Measurements from ENCODE around the gene MTMR6. TPM values are rescaled to one million over a fixed set of nuclear protein-coding genes. Genes with fewer than 3 reads are reported as not detected.
A peak's percentile ranks its signal among the peaks of the same experiment; 100 is the strongest.

The MTMR6 gene
- total RNA-seq, 1 donor from 2014 or later: 11.5 TPM

DNA sequence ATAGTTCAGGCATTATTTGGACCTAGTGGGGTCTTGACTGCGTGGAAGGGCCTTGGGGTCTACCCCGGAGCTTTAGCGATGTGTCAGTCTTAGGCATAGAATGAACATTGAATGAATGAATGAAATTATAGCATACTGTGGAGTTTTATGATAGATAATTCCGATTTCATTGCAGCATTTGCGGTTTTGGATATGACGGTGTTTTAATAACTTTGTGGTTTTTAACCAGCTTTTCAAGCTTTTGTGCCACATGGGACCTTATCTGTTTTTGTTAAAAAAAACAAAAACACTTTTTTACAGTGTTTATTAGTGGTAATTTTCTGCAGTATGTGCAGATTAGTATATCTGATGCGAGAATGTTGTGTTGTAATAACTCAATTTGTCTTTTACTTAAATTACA lies 14.8 kb upstream of the MTMR6 start:
- Histone ChIP-seq H3K9me3 (ENCODE audit: control insufficient read depth in 3 of 3, low read length in 3 of 3) (no peaks in the 10 kb centered on the region), H3K9ac (ENCODE audit: low read depth in 1 of 3, low read length in 3 of 3) (peak overlapping the region; percentile 87 to 95 (median 91)), H3K36me3 (ENCODE audit: control insufficient read depth in 3 of 3, insufficient read depth in 3 of 3, low read length in 3 of 3) (peaks cover 0 to 6% (median 0%) of the 10 kb centered on the region in 3 donors), H3K4me3 (ENCODE audit: low read length in 3 of 3) (peak overlapping the region; percentile 80 to 98 (median 91)), H3K27ac (ENCODE audit: low read depth, low read length) (peak overlapping the region; percentile 88), H3K27me3 (ENCODE audit: control insufficient read depth in 3 of 3, insufficient read depth in 3 of 3, low read length in 3 of 3) (peaks cover 0 to 5% (median 0%) of the 10 kb centered on the region in 3 donors), H3K4me1 (ENCODE audit: control insufficient read depth in 3 of 3, insufficient read depth in 3 of 3, low read length in 3 of 3) (peaks cover 5 to 17% (median 8%) of the 10 kb centered on the region in 3 donors)

DNA sequence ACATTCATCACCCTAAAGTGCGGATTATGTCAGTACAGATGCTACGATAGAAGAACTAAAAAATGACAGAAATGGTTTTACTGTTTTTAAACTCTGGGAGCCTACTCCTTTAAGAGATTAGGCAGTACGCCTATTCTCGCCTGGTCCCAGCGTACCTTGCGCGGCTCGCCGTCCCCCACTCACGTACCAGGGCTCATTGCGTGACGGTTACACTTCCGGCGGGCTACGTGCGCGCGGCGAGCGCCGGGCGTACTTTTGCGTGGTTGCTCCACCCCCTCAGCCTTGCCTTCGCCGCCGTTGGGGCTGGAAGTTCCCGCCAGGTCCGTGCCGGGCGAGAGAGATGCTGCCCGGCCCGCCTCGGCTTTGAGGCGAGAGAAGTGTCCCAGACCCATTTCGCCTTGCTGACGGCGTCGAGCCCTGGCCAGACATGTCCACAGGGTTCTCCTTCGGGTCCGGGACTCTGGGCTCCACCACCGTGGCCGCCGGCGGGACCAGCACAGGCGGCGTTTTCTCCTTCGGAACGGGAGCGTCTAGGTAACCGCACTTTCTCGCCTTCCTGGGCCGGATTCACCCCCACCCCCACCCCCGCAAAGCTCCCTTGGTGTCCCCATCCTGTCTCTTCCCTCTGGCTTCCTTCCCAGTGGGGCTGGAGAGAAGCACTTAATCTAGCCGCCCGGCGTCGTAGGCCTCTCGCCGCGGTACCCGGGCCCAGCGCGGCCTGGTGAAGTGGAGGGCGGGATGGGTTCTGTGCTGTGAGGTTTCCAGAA lies 14.2 kb upstream of the MTMR6 start, which contains the start of gene NUP58:
Gene NUP58 (plus strand): TSS at position 279 of the 767 bp plus-strand sequence. CDS start 149 bp downstream, at position 428.
- Histone ChIP-seq H3K9ac (ENCODE audit: low read depth in 1 of 3, low read length in 3 of 3) (peak within 1 kb of the TSS; percentile 87 to 95 (median 91)), H3K27me3 (ENCODE audit: control insufficient read depth in 3 of 3, insufficient read depth in 3 of 3, low read length in 3 of 3) (peaks cover 0 to 8% (median 5%) of the 10 kb centered on the region in 3 donors), H3K9me3 (ENCODE audit: control insufficient read depth in 3 of 3, low read length in 3 of 3) (no peaks in the 10 kb centered on the region), H3K4me3 (ENCODE audit: low read length in 3 of 3) (peak within 1 kb of the TSS; percentile 80 to 98 (median 91)), H3K36me3 (ENCODE audit: control insufficient read depth in 3 of 3, insufficient read depth in 3 of 3, low read length in 3 of 3) (peaks cover 0 to 6% (median 0%) of the 10 kb centered on the region in 3 donors), H3K4me1 (ENCODE audit: control insufficient read depth in 3 of 3, insufficient read depth in 3 of 3, low read length in 3 of 3) (peaks cover 5 to 17% (median 8%) of the 10 kb centered on the region in 3 donors), H3K27ac (ENCODE audit: low read depth, low read length) (peak within 1 kb of the TSS; percentile 88)

- Histone ChIP-seq H3K9ac (ENCODE audit: low read depth in 1 of 3, low read length in 3 of 3) (peak overlapping the region; percentile 62 to 95 (median 87)), H3K27ac (ENCODE audit: low read depth, low read length) (peak overlapping the region; percentile 88)
Measured at GRCh38 chr13:25300861-25301346, 13.6 kb upstream of the MTMR6 start.

DNA sequence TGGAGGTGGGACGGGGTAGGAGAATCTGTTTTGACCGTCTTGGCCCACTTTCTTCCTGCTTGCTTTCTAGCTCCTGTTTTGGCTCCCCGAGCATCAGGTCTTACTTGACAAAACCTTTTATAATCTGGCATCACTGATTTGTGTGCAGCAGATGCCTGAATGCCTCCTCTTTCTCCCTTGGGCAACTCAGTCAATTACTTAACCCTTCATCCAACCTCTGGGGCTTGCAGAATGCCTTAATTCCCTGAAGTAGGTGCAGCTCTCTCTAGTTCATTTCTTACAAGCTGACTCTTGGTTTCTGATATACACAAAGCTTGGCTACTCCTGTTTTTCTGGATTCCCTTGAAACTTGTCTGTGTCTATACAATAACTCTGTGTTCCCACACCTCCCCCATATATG lies 8.4 kb upstream of the MTMR6 start:
- Histone ChIP-seq H3K36me3 (ENCODE audit: control insufficient read depth in 3 of 3, insufficient read depth in 3 of 3, low read length in 3 of 3) (no peaks in the 10 kb centered on the region), H3K9me3 (ENCODE audit: control insufficient read depth in 3 of 3, low read length in 3 of 3) (no peaks in the 10 kb centered on the region), H3K9ac (ENCODE audit: low read depth in 1 of 3, low read length in 3 of 3) (no peak overlapping the region), H3K4me1 (ENCODE audit: control insufficient read depth in 3 of 3, insufficient read depth in 3 of 3, low read length in 3 of 3) (peaks cover 0 to 3% (median 1%) of the 10 kb centered on the region in 3 donors), H3K27me3 (ENCODE audit: control insufficient read depth in 3 of 3, insufficient read depth in 3 of 3, low read length in 3 of 3) (peaks cover 3 to 8% (median 8%) of the 10 kb centered on the region in 3 donors), H3K4me3 (ENCODE audit: low read length in 3 of 3) (no peak overlapping the region), H3K27ac (ENCODE audit: low read depth, low read length) (no peak overlapping the region)

More at GRCh38 chr13:25300861-25301346, 13.6 kb upstream of the MTMR6 start:
- peak overlapping the region; percentile 80 to 98 (median 91) for H3K4me3 ChIP-seq (ENCODE audit: low read length in 3 of 3)
- peaks cover 0 to 8% (median 6%) of the 10 kb centered on the region in 3 donors for H3K27me3 ChIP-seq (ENCODE audit: control insufficient read depth in 3 of 3, insufficient read depth in 3 of 3, low read length in 3 of 3)
- H3K9me3 ChIP-seq (ENCODE audit: control insufficient read depth in 3 of 3, low read length in 3 of 3): no peaks in the 10 kb centered on the region
- peaks cover 5 to 17% (median 8%) of the 10 kb centered on the region in 3 donors for H3K4me1 ChIP-seq (ENCODE audit: control insufficient read depth in 3 of 3, insufficient read depth in 3 of 3, low read length in 3 of 3)
- H3K36me3 ChIP-seq (ENCODE audit: control insufficient read depth in 3 of 3, insufficient read depth in 3 of 3, low read length in 3 of 3): peaks cover 0 to 6% (median 0%) of the 10 kb centered on the region in 3 donors

DNA sequence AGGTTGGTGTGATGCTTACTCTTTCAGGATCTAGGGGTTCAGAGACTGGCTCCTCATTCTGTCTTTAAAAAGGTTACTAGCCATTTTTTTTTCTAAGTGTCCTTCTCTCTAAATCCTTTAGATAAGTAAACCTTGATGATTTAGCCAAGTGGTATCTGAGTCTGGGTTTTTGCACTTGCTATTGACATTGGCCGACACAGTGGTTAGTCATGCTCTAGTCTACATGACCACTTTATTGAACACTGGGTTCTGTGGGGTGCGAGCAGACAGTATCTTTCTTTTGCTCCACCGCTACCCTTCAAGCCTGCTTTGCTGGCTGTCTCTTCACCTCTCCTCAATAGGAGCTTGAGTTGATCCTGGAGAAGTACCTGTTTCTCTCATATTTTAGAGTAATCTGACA lies 7.9 kb upstream of the MTMR6 start:
- H3K27ac ChIP-seq (ENCODE audit: low read depth, low read length): no peak overlapping the region
- no peaks in the 10 kb centered on the region for H3K9me3 ChIP-seq (ENCODE audit: control insufficient read depth in 3 of 3, low read length in 3 of 3)
- H3K27me3 ChIP-seq (ENCODE audit: control insufficient read depth in 3 of 3, insufficient read depth in 3 of 3, low read length in 3 of 3): peaks cover 3 to 8% (median 4%) of the 10 kb centered on the region in 3 donors
- H3K4me3 ChIP-seq (ENCODE audit: low read length in 3 of 3): no peak overlapping the region
- H3K9ac ChIP-seq (ENCODE audit: low read depth in 1 of 3, low read length in 3 of 3): no peak overlapping the region
- H3K36me3 ChIP-seq (ENCODE audit: control insufficient read depth in 3 of 3, insufficient read depth in 3 of 3, low read length in 3 of 3): no peaks in the 10 kb centered on the region
- H3K4me1 ChIP-seq (ENCODE audit: control insufficient read depth in 3 of 3, insufficient read depth in 3 of 3, low read length in 3 of 3): no peaks in the 10 kb centered on the region

DNA sequence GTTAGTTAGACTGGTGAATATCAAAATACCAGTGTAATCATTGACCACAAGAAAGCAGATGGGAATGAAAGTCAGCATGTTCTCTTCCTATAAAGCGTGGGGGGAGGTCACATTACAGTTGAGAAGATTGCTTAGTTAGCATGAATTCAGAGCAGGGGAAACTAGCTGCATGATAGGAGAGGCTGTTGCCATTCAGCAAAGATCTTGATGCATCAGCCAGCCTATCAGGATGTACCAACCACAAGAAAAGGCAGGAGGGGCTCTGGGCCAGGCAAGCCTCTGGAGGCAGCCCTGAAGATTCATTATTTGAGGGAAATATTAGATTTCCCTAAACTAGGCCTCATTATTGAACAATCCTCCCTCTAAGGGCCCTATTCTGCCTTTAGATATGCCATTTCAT lies 5.0 kb upstream of the MTMR6 start:
- Histone ChIP-seq H3K27ac (ENCODE audit: low read depth, low read length) (no peak overlapping the region), H3K27me3 (ENCODE audit: control insufficient read depth in 3 of 3, insufficient read depth in 3 of 3, low read length in 3 of 3) (peaks cover 3 to 8% (median 4%) of the 10 kb centered on the region in 3 donors), H3K36me3 (ENCODE audit: control insufficient read depth in 3 of 3, insufficient read depth in 3 of 3, low read length in 3 of 3) (no peaks in the 10 kb centered on the region), H3K9ac (ENCODE audit: low read depth in 1 of 3, low read length in 3 of 3) (no peak overlapping the region), H3K4me1 (ENCODE audit: control insufficient read depth in 3 of 3, insufficient read depth in 3 of 3, low read length in 3 of 3) (peaks cover 3 to 4% (median 3%) of the 10 kb centered on the region in 3 donors), H3K9me3 (ENCODE audit: control insufficient read depth in 3 of 3, low read length in 3 of 3) (no peaks in the 10 kb centered on the region), H3K4me3 (ENCODE audit: low read length in 3 of 3) (no peak overlapping the region)

GRCh38 chr13:25291691-25292090 lies 4.4 kb upstream of the MTMR6 start:
- Histone ChIP-seq H3K4me3 (ENCODE audit: low read length in 3 of 3) (no peak overlapping the region), H3K9ac (ENCODE audit: low read depth in 1 of 3, low read length in 3 of 3) (no peak overlapping the region), H3K9me3 (ENCODE audit: control insufficient read depth in 3 of 3, low read length in 3 of 3) (no peaks in the 10 kb centered on the region), H3K27ac (ENCODE audit: low read depth, low read length) (no peak overlapping the region), H3K36me3 (ENCODE audit: control insufficient read depth in 3 of 3, insufficient read depth in 3 of 3, low read length in 3 of 3) (no peaks in the 10 kb centered on the region), H3K4me1 (ENCODE audit: control insufficient read depth in 3 of 3, insufficient read depth in 3 of 3, low read length in 3 of 3) (peaks cover 3 to 4% (median 3%) of the 10 kb centered on the region in 3 donors), H3K27me3 (ENCODE audit: control insufficient read depth in 3 of 3, insufficient read depth in 3 of 3, low read length in 3 of 3) (peaks cover 2 to 5% (median 3%) of the 10 kb centered on the region in 3 donors)

DNA sequence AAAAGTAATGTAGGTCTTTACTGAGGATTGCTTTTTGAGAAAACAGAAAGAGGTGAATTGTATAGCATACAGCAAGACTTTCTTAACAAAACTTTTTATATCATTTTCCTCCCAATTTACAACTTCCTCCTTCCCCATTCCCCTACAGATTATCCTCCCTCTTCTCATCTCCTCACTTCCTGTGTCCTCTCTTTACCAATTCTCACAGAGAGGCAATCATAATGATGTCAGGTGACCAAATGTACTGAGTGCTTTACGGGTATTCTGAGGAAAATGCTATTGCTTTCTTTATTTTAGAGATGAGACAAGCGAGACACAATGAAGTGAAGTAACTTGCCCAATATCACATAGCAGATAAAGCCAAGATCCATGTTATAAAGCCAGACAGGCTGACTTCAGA lies 1.7 kb upstream of the MTMR6 start:
- Histone ChIP-seq H3K9me3 (ENCODE audit: control insufficient read depth in 3 of 3, low read length in 3 of 3) (no peaks in the 10 kb centered on the region), H3K4me3 (ENCODE audit: low read length in 3 of 3) (no peak overlapping the region), H3K27ac (ENCODE audit: low read depth, low read length) (no peak overlapping the region), H3K27me3 (ENCODE audit: control insufficient read depth in 3 of 3, insufficient read depth in 3 of 3, low read length in 3 of 3) (no peaks in the 10 kb centered on the region), H3K4me1 (ENCODE audit: control insufficient read depth in 3 of 3, insufficient read depth in 3 of 3, low read length in 3 of 3) (peaks cover 3 to 9% (median 4%) of the 10 kb centered on the region in 3 donors), H3K9ac (ENCODE audit: low read depth in 1 of 3, low read length in 3 of 3) (no peak overlapping the region), H3K36me3 (ENCODE audit: control insufficient read depth in 3 of 3, insufficient read depth in 3 of 3, low read length in 3 of 3) (no peaks in the 10 kb centered on the region)

DNA sequence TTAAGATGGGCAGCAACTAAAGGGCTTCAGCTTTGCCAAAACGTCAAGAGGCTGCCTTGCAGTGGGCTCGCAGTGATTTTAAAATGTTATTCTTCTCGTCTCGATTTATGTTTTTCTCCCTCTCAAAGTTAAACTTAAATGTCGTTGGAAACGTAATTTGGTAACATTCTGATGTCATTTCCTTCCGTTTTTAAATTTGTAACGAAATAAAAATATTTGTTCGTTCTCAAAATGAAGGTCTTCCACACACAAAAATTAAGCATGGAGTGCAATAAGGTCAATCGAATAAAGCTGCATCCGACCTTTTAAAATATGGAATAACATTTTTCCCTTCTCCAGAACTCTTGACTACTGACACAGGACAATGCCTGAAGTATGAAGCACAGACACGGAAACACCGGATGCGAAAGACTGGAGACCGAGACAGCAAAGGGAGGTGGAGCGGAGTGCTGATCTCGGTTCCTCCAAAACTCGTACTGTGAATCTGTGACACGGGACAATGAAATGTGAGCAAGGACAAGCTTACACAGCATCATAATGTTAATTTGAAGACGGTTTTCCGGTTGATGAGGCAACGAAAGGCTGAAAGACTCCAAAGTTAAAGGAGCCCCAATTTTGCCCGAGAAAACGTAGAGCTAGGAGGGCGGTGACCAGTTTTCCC lies 850 bp downstream of the MTMR6 start:
- Histone ChIP-seq H3K36me3 (ENCODE audit: control insufficient read depth in 3 of 3, insufficient read depth in 3 of 3, low read length in 3 of 3) (no peaks in the 10 kb centered on the region), H3K27me3 (ENCODE audit: control insufficient read depth in 3 of 3, insufficient read depth in 3 of 3, low read length in 3 of 3) (no peaks in the 10 kb centered on the region), H3K4me3 (ENCODE audit: low read length in 3 of 3) (peak overlapping the region; percentile 83 to 92 (median 91)), H3K9me3 (ENCODE audit: control insufficient read depth in 3 of 3, low read length in 3 of 3) (no peaks in the 10 kb centered on the region), H3K9ac (ENCODE audit: low read depth in 1 of 3, low read length in 3 of 3) (peak overlapping the region; percentile 74 to 92 (median 91)), H3K4me1 (ENCODE audit: control insufficient read depth in 3 of 3, insufficient read depth in 3 of 3, low read length in 3 of 3) (peaks cover 3 to 9% (median 4%) of the 10 kb centered on the region in 3 donors), H3K27ac (ENCODE audit: low read depth, low read length) (peak overlapping the region; percentile 79)
